SK-N-SH (cell line): Measurements from ENCODE around the gene HSPBP1. TPM values are rescaled to one million over a fixed set of nuclear protein-coding genes. Genes with fewer than 3 reads are reported as not detected.

Experiments
- CTCF ChIA-PET: fragments of 300-600, 350-600 bp; formaldehyde crosslinking; extraction: SDS; loops from one replicate; lab custom pipeline; 2021; lab: Yijun Ruan, JAX
- POLR2A ChIA-PET: fragments of 350-600 bp; sonication (Branson Sonifier 250); formaldehyde crosslinking; extraction: SDS; loops from one replicate; lab custom pipeline; 2020; ENCODE audit warnings: antibody characterized with exemption, inconsistent platforms; lab: Yijun Ruan, JAX
- DNase-seq: peaks from one replicate; pipeline ENCODE4 v3.0.0; 2012
- H2AFZ ChIP-seq: fragments of 200-600 bp; sonication (generic); 2 replicates; pipeline ENCODE4 v1.8.1; 2016; ENCODE audit warnings: antibody characterized with exemption, mild to moderate bottlenecking, low read depth
- H3F3A ChIP-seq: fragments of 200-600 bp; sonication (generic); replicated peaks from 2 replicates; pipeline ENCODE3; 2016; ENCODE audit warnings: antibody characterized with exemption, mild to moderate bottlenecking; ENCODE audit not compliant: insufficient read depth
- H3K27ac ChIP-seq, 2 experiments: fragments of 200-500 bp in 1 of 2; fragments of 200-600 bp in 1 of 2; sonication (Bioruptor generic) in 1 of 2; sonication (generic), shearing (Covaris generic) in 1 of 2; 2 replicates each; pipeline versions ENCODE4 v1.5.1 to v1.6.1; 2014 to 2016; ENCODE audit warnings: low read depth in 2 of 2, inconsistent platforms in 1 of 2, low read length in 1 of 2, mild to moderate bottlenecking in 1 of 2, mixed read lengths in 1 of 2
- H3K27me3 ChIP-seq: fragments of 200-600 bp; sonication (generic), shearing (Covaris generic); 2 replicates; pipeline ENCODE4 v1.6.1; 2016; ENCODE audit warnings: mixed run types; ENCODE audit not compliant: insufficient read depth
- H3K36me3 ChIP-seq, 2 experiments: fragments of 200-500 bp in 1 of 2; fragments of 200-600 bp in 1 of 2; sonication (Bioruptor generic) in 1 of 2; sonication (generic) in 1 of 2; replicated peaks in 1 of 2; 2 replicates each; pipeline versions ENCODE3 to v1.5.1; 2014 to 2016; ENCODE audit warnings: low read length in 1 of 2, mild to moderate bottlenecking in 1 of 2; ENCODE audit not compliant: insufficient read depth in 2 of 2, control insufficient read depth in 1 of 2
- H3K4me1 ChIP-seq, 2 experiments: fragments of 200-500 bp in 1 of 2; fragments of 200-600 bp in 1 of 2; sonication (Bioruptor generic) in 1 of 2; sonication (generic), shearing (Covaris generic) in 1 of 2; 2 replicates each; pipeline versions ENCODE4 v1.5.1 to v1.6.1; 2014 to 2016; ENCODE audit warnings: low read depth in 1 of 2, low read length in 1 of 2, mixed run types in 1 of 2; ENCODE audit not compliant: insufficient read depth in 2 of 2, control insufficient read depth in 1 of 2
- H3K4me2 ChIP-seq: fragments of 200-600 bp; sonication (generic), shearing (Covaris generic); 2 replicates; pipeline ENCODE4 v1.6.1; 2017; ENCODE audit warnings: mixed run types
- H3K4me3 ChIP-seq, 2 experiments: fragments of 200-500 bp in 1 of 2; fragments of 200-600 bp in 1 of 2; sonication (Bioruptor generic) in 1 of 2; sonication (generic), shearing (Covaris generic) in 1 of 2; 2 replicates each; pipeline versions ENCODE4 v1.5.1 to v1.8.1; 2014 to 2016; ENCODE audit warnings: low read depth in 2 of 2, inconsistent platforms in 1 of 2, low read length in 1 of 2, mild to moderate bottlenecking in 1 of 2, mixed read lengths in 1 of 2, moderate library complexity in 1 of 2
- H3K79me2 ChIP-seq: fragments of 200-600 bp; sonication (generic); 2 replicates; pipeline ENCODE4 v1.8.1; 2017; ENCODE audit warnings: mild to moderate bottlenecking; ENCODE audit not compliant: insufficient read depth
- H3K9ac ChIP-seq: fragments of 200-600 bp; sonication (generic); 2 replicates; pipeline ENCODE4 v1.6.1; 2017; ENCODE audit warnings: mixed run types
- H3K9me2 ChIP-seq: fragments of 200-600 bp; sonication (generic); 2 replicates; pipeline ENCODE4 v1.6.1; 2017; ENCODE audit warnings: mixed run types
- H3K9me3 ChIP-seq: fragments of 200-600 bp; sonication (generic); 2 replicates; pipeline ENCODE4 v1.6.1; 2017; ENCODE audit warnings: mixed run types, mild to moderate bottlenecking, moderate library complexity
- H4K20me1 ChIP-seq: fragments of 200-600 bp; sonication (generic); 2 replicates; pipeline ENCODE4 v1.6.1; 2017; ENCODE audit warnings: mild to moderate bottlenecking, mixed run types; ENCODE audit not compliant: insufficient read depth
- ELF1 ChIP-seq: IDR thresholded peaks from 2 replicates; pipeline ENCODE4 v1.4.0; 2012
- EP300 ChIP-seq, 2 experiments: IDR thresholded peaks; 2 replicates each; pipeline versions ENCODE4 v1.4.0 to v1.6.1; 2012; ENCODE audit warnings: borderline replicate concordance in 1 of 2, low read depth in 1 of 2, low read length in 1 of 2
- FOSL2 ChIP-seq: IDR thresholded peaks from 2 replicates; pipeline ENCODE4 v1.4.0; 2012; ENCODE audit warnings: low read depth, mild to moderate bottlenecking, moderate library complexity, borderline replicate concordance
- FOXJ3 ChIP-seq: sonication (generic); formaldehyde crosslinking; IDR thresholded peaks from 2 replicates; pipeline ENCODE4 v1.5.1; 2020; ENCODE audit warnings: mild to moderate bottlenecking, missing genetic modification reagents
- FOXM1 ChIP-seq: IDR thresholded peaks from 2 replicates; pipeline ENCODE4 v1.4.0; 2012; ENCODE audit warnings: low read depth, mild to moderate bottlenecking
- MAX ChIP-seq: IDR thresholded peaks from 2 replicates; pipeline ENCODE4 v1.4.0; 2012; ENCODE audit warnings: low read depth
- RCOR1 ChIP-seq: fragments of 150-350 bp; IDR thresholded peaks from 2 replicates; pipeline ENCODE4 v1.6.1; 2017; ENCODE audit warnings: antibody characterized with exemption, low read length
- SIN3A ChIP-seq: IDR thresholded peaks from 2 replicates; pipeline ENCODE4 v1.6.1; 2012; ENCODE audit warnings: low read depth, mild to moderate bottlenecking, low read length, moderate library complexity, borderline replicate concordance
- TCF12 ChIP-seq: IDR thresholded peaks from 2 replicates; pipeline ENCODE4 v1.4.0; 2012
- USF1 ChIP-seq: IDR thresholded peaks from 2 replicates; pipeline ENCODE4 v1.4.0; 2012; ENCODE audit warnings: low read depth, borderline replicate concordance
- WGBS: methylation state at CpG from one replicate; pipeline ENCODE4 v1.1.6; 2017; ENCODE audit warnings: low lambda C conversion rate; 5-methylcytosine and 5-hydroxymethylcytosine counted together
- polyA plus RNA-seq, 3 experiments: library from polyadenylated mRNA; depleted of rRNA; stranded (reverse); fragments of >200 nt; gene quantifications; 2 replicates each; pipeline ENCODE4 v1.2.3, GENCODE V29; 2012
- TF ChIP-seq, protein P1 (sequence below): IDR thresholded peaks from 2 replicates; pipeline ENCODE4 v1.6.1; 2012; ENCODE audit warnings: mild to moderate bottlenecking, low read depth, low read length, moderate library complexity
- TF ChIP-seq, protein P2 (sequence below): fragments of 200-600 bp; sonication (generic); IDR thresholded peaks from 2 replicates; pipeline ENCODE4 v1.6.1; 2017; ENCODE audit warnings: antibody characterized with exemption, mild to moderate bottlenecking, moderate library complexity

The HSPBP1 gene
- polyA plus RNA-seq, 1 of the 3 experiments (the other 2 are of a cell fraction) = 55.4 TPM

DNA sequence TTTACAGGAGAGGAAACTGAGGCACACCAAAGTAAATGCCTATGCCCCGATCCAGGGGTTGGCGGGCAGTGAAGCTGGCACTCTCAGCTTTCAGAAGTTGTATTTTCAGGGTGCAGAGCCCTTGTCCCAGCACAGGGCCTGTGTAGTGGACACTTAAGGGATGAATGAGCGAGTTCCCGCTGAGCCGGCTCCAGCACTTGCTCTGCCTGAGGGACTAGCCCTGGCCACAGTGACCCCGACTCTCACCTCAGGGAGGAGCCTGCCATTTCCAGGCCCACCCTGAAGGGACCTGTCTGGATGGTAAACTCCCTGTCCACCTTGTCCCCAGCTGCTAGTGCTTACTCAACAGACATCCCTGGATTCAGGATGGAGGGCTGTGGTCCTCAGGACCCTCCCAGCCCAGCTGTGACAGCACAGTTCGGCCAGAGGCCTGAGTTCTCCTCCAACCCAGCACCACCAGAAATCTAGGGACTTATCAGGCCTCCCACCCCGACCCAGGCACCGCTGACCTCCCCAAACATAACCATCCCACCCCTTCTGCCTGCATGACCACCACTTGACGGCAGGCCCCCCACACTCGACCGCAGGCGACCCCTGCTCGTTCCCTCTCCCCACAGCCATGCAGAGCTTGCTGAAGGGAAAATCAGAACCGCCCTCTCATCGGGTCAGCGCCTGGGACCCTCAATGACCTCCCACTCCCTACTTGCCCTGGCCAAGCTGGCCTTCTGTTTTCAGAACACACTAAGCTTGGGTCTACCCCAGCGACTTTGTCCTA, 29.5 kb downstream of the HSPBP1 start:
- H4K20me1 ChIP-seq = peaks cover 91% of the 10 kb centered on the region

More for the DNA sequence above, 29.5 kb downstream of the HSPBP1 start:
- CTCF ChIA-PET = interaction anchor here (0.7 kb wide), 1 partner anchor 133 kb away, joined by 3 read pairs; the partner anchor contains the start of gene TMEM238
- no peaks in the 10 kb centered on the region for H3F3A ChIP-seq
- peaks cover 0 to 25% of the 10 kb centered on the region in 2 experiments; a peak in 1 of 4 replicates for H3K4me1 ChIP-seq
- TF ChIP-seq ELF1 (no peak), RCOR1 (no peak), MAX (no peak), SIN3A (no peak), TCF12 (no peak), FOXJ3 (CRISPR knock-in tag) (no peak), FOXM1 (no peak), FOSL2 (no peak), USF1 (no peak), EP300 (IDR thresholded peaks at IDR 0.05; ENCODE audit: borderline replicate concordance in 1 of 2, low read depth in 1 of 2, low read length in 1 of 2) (no peak)
- TF ChIP-seq, protein P1, sequence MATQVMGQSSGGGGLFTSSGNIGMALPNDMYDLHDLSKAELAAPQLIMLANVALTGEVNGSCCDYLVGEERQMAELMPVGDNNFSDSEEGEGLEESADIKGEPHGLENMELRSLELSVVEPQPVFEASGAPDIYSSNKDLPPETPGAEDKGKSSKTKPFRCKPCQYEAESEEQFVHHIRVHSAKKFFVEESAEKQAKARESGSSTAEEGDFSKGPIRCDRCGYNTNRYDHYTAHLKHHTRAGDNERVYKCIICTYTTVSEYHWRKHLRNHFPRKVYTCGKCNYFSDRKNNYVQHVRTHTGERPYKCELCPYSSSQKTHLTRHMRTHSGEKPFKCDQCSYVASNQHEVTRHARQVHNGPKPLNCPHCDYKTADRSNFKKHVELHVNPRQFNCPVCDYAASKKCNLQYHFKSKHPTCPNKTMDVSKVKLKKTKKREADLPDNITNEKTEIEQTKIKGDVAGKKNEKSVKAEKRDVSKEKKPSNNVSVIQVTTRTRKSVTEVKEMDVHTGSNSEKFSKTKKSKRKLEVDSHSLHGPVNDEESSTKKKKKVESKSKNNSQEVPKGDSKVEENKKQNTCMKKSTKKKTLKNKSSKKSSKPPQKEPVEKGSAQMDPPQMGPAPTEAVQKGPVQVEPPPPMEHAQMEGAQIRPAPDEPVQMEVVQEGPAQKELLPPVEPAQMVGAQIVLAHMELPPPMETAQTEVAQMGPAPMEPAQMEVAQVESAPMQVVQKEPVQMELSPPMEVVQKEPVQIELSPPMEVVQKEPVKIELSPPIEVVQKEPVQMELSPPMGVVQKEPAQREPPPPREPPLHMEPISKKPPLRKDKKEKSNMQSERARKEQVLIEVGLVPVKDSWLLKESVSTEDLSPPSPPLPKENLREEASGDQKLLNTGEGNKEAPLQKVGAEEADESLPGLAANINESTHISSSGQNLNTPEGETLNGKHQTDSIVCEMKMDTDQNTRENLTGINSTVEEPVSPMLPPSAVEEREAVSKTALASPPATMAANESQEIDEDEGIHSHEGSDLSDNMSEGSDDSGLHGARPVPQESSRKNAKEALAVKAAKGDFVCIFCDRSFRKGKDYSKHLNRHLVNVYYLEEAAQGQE = no peak
- TF ChIP-seq, protein P2, sequence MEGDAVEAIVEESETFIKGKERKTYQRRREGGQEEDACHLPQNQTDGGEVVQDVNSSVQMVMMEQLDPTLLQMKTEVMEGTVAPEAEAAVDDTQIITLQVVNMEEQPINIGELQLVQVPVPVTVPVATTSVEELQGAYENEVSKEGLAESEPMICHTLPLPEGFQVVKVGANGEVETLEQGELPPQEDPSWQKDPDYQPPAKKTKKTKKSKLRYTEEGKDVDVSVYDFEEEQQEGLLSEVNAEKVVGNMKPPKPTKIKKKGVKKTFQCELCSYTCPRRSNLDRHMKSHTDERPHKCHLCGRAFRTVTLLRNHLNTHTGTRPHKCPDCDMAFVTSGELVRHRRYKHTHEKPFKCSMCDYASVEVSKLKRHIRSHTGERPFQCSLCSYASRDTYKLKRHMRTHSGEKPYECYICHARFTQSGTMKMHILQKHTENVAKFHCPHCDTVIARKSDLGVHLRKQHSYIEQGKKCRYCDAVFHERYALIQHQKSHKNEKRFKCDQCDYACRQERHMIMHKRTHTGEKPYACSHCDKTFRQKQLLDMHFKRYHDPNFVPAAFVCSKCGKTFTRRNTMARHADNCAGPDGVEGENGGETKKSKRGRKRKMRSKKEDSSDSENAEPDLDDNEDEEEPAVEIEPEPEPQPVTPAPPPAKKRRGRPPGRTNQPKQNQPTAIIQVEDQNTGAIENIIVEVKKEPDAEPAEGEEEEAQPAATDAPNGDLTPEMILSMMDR = no peak
- TF ChIP-seq, all 33 proteins: peak for 0
- H3K9me2 ChIP-seq = no peaks in the 10 kb centered on the region
- H3K4me3 ChIP-seq = no peak overlapping the region
- peaks cover 84% of the 10 kb centered on the region for H3K79me2 ChIP-seq
- H3K9ac ChIP-seq = no peak overlapping the region
- H2AFZ ChIP-seq = no peak overlapping the region
- H3K27me3 ChIP-seq = no peaks in the 10 kb centered on the region
- H3K4me2 ChIP-seq = no peak overlapping the region
- no peaks in the 10 kb centered on the region for H3K9me3 ChIP-seq
- no peak overlapping the region for H3K27ac ChIP-seq
- WGBS = 96% methylated on average over 16 of the region's 18 CpGs
- POLR2A ChIA-PET = no interaction called here
- H3K36me3 ChIP-seq = peaks cover 4 to 7% of the 10 kb centered on the region in 2 experiments
- no peak for DNase-seq
